Kidney epithelial cell (primary cell): ENCODE results near the gene NANOS1. TPM values are rescaled to one million over a fixed set of nuclear protein-coding genes. Genes with fewer than 3 reads are reported as not detected.
A peak's percentile ranks its signal among the peaks of the same experiment; 100 is the strongest.

Experiments used
- DNase-seq: peaks from one replicate; pipeline ENCODE4 v3.0.0-alpha.2; 2010; ENCODE audit warnings: low read depth
- H3K27me3 ChIP-seq: 2 replicates; pipeline ENCODE4 v1.6.0; 2011; ENCODE audit warnings: low read length; ENCODE audit not compliant: control insufficient read depth, insufficient read depth
- H3K36me3 ChIP-seq: 2 replicates; pipeline ENCODE4 v1.5.1; 2011; ENCODE audit warnings: low read length; ENCODE audit not compliant: control insufficient read depth, insufficient read depth
- H3K4me3 ChIP-seq: 2 replicates; pipeline ENCODE4 v1.5.1; 2011; ENCODE audit warnings: low read depth, mild to moderate bottlenecking, control low read depth, low read length
- CTCF ChIP-seq: IDR thresholded peaks from 2 replicates; pipeline ENCODE4 v1.5.1; 2011; ENCODE audit warnings: mild to moderate bottlenecking, moderate library complexity, low read length, control low read depth, inconsistent platforms; ENCODE audit not compliant: insufficient read depth, poor library complexity, severe bottlenecking
- total RNA-seq: library from RNA; depleted of rRNA; stranded (reverse); fragments of >200 nt; gene quantifications from 2 replicates; pipeline ENCODE4 v1.2.3, GENCODE V29; 2015

NANOS1 gene
- total RNA-seq, 1 donor from 2014 or later, result 0.88 TPM

- no peaks in the 10 kb centered on the region for H3K36me3 ChIP-seq
- no peak for DNase-seq
- no peaks in the 10 kb centered on the region for H3K27me3 ChIP-seq
- no peak for TF ChIP-seq CTCF
- H3K4me3 ChIP-seq, result no peak overlapping the region
Observed at GRCh38 chr10:119003572-119004289, 25.8 kb upstream of the NANOS1 start.

DNA sequence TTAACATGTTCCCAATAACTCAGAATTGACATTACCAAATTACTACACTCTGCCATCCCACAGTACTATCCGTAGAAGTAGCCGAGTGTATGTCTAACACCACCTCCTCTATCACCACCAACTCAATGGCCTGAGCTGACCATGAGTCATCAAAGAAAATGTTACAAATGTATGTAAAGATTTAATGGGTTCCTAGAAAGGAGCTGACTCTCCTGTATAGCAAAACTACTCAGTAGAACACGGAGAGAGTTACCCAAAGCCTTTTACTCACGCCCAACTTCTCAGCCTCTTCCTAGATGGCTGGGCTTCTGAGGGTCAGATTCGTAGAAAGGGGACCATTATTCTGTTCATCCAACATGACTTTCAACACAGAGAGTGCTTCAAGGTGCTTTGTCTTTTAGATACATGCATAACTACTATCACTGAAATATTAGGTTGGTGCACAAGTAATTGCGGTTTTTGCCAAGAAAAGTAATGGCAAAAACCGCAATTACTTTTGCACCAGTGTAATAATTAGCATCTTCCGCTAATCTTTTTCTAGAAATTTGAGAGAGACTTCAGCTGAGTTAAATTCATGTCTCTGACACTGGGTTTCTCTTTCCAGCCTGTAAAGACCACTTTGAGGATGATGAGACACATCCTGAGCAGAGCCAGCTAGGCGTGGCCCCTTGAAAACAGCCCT, 24.0 kb upstream of the NANOS1 start:
- TF ChIP-seq CTCF, result no peak
- H3K4me3 ChIP-seq, result no peak overlapping the region
- no peak for DNase-seq
- H3K27me3 ChIP-seq, result no peaks in the 10 kb centered on the region
- H3K36me3 ChIP-seq, result no peaks in the 10 kb centered on the region

- DNase-seq, result peak; percentile 83
- no peaks in the 10 kb centered on the region for H3K27me3 ChIP-seq
- H3K4me3 ChIP-seq, result no peak overlapping the region
- no peak for TF ChIP-seq CTCF
- no peaks in the 10 kb centered on the region for H3K36me3 ChIP-seq
Observed at GRCh38 chr10:119006451-119007210, 22.9 kb upstream of the NANOS1 start.

DNA sequence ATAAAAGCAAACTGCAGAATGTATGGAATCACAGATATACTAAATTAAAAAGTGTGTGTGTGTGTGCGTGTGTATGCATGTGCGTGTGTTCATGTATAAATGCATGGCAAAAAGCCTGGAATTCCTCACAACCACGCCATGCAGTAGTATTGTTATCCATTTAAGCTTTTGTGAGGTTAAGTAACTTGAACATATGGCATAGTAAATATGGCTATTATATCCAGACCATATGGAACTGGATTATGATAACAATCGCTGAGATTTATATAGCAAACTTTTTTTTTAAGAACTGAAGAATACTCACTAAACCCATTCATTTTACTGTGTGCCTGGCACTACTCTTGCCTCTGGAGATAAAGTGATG, 22.3 kb upstream of the NANOS1 start:
- no peak overlapping the region for H3K4me3 ChIP-seq
- no peaks in the 10 kb centered on the region for H3K36me3 ChIP-seq
- no peaks in the 10 kb centered on the region for H3K27me3 ChIP-seq

DNA sequence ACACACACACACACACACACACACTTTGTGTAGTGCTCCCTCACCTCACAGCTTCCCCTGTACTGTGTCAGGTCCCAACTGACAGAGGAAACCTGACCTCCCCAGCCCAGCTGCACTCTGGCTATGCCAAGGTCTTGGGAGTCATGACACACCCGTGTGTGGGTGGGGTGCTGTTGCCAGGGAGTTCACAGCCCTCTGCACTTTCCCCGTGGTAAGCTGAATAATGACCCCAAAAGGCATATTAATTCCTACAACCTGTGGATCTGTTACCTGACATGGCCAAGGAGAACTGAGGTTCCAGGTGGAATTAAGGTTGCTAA, 8.9 kb upstream of the NANOS1 start:
- Histone ChIP-seq H3K27me3 (no peaks in the 10 kb centered on the region), H3K4me3 (no peak overlapping the region), H3K36me3 (no peaks in the 10 kb centered on the region)
- no peak for TF ChIP-seq CTCF
- no peak for DNase-seq

More for the DNA sequence above, 22.3 kb upstream of the NANOS1 start:
- no peak for DNase-seq
- no peak for TF ChIP-seq CTCF
